NOMO-1 treated with dmso at 0.1 percent for 144 hours (cell line): Measurements from ENCODE around the gene ZNF383.
"Not testable (repeated sequence)": the region's sequence is repeated elsewhere in the genome, so short reads cannot be mapped to it uniquely, and the experiment has no call there.

Experiments used
- DNase-seq: peaks from one replicate; lab custom pipeline; 2025; ENCODE audit not compliant: unreplicated experiment; lab: John Stamatoyannopoulos, UW

The ZNF383 gene

DNA sequence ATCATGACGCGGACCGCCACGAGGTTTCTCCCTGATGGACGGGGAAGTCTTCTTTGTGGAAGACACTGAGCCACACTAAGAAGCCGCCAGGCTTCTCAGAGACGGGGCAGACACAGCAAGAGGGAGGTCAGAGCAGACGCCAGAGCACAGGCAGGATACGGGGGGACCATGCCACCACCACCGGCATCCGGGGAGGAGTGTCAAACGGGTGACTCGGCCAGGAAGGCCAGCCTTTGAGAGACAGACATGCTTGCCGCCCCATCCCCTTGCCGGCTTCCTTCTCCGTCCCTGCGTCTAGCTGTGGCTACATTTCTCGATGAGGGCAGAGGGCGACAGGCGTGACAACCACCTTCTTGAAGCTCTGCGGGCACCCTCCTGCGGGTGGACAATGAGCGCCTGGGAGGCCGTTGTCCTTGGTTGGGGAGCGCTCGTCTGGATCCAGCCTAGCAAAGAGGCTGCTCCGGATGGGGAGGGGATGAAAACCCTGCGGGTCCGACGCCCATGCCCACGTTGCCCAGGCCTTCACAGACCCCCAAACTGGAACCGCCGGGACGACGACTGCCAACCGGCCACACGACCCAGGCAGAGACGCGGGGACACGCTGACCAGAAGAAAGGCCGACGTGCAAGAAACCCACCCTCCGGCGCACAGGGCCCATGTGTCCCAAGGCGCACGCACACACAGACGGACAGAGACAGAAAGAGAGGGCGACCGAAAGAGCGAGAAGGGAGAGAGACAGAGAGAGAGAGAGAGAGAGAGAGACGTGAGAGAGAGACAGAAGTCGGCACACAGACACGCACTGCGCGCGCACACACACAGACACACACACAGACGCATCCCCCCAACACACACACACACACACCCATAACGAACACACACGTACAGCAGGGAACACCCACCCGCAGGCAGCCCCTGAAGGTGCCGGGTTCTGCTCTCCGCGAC lies 75.3 kb downstream of the ZNF383 start:
- not testable (repeated sequence) for DNase-seq

DNA sequence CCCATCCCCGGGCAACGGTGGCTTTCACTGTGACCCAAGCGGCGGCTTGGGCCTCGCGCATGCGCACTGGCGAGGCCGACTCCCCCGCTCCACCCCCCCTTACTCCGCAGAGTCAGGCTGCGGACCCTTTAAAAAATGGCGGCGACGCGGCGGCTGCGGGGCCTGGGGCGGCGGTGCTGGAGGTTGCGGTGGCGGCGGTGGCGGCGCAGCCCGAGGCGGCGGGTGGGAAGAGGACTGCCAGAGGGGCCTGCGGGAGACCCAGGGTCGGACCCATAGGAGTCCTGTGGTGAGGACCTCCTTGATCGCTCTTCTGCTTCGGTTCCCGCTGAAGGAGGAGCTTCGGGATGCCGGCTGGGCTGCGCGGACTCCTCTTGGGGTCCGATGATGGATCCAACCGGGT lies 76.2 kb downstream of the ZNF383 start:
- not testable (repeated sequence) for DNase-seq
